ENCODE data around the gene SLC13A5.

The SLC13A5 gene

GRCh38 chr17:6761779-6762178, 48.6 kb upstream of the SLC13A5 start:
- Histone ChIP-seq H3K4me3 (ENCODE audit: low read depth, low read length) (no peak overlapping the region), H3K9me3 (ENCODE audit: control insufficient read depth, insufficient read depth, low read depth, low read length) (no peaks in the 10 kb centered on the region), H3K4me1 (ENCODE audit: control insufficient read depth, insufficient read depth, low read length) (no peaks in the 10 kb centered on the region), H3K27ac (ENCODE audit: extremely low read depth, low read depth, low read length) (no peak overlapping the region), H3K36me3 (ENCODE audit: control insufficient read depth in 2 of 2, insufficient read depth in 1 of 2, low read length in 2 of 2) (no peaks in the 10 kb centered on the region)
- no peak for TF ChIP-seq ZNF16 (tag by site-specific recombination; IDR thresholded peaks at IDR 0.05; ENCODE audit: low read depth)
- TF ChIP-seq BCL6B (tag by site-specific recombination; IDR thresholded peaks at IDR 0.05): no peak
- no peak for TF ChIP-seq ZNF239 (tag by site-specific recombination; IDR thresholded peaks at IDR 0.05)
- TF ChIP-seq ZNF600 (tag by site-specific recombination; IDR thresholded peaks at IDR 0.05): no peak
- POLR2A ChIA-PET: no interaction called here
- CTCF ChIA-PET: no interaction called here

GRCh38 chr17:6757747-6758146, 44.6 kb upstream of the SLC13A5 start:
- ChIA-PET CTCF (no interaction called here), POLR2A (no interaction called here)
- no peaks in the 10 kb centered on the region for H3K9me3 ChIP-seq (ENCODE audit: control insufficient read depth, insufficient read depth, low read depth, low read length)
- no peaks in the 10 kb centered on the region for H3K36me3 ChIP-seq (ENCODE audit: control insufficient read depth in 2 of 2, insufficient read depth in 1 of 2, low read length in 2 of 2)
- TF ChIP-seq ZNF488 (tag by site-specific recombination; IDR thresholded peaks at IDR 0.05) (no peak), ZNF398 (tag by site-specific recombination; IDR thresholded peaks at IDR 0.05) (no peak), KLF17 (tag by site-specific recombination; IDR thresholded peaks at IDR 0.05) (no peak), ZNF558 (tag by site-specific recombination; IDR thresholded peaks at IDR 0.05) (no peak), ZNF37A (tag by site-specific recombination; IDR thresholded peaks at IDR 0.05) (no peak), ZNF157 (tag by site-specific recombination; IDR thresholded peaks at IDR 0.05) (no peak)
- H3K4me1 ChIP-seq (ENCODE audit: control insufficient read depth, insufficient read depth, low read length): no peaks in the 10 kb centered on the region; the same call in 1 of the 2 replicates
- H3K4me3 ChIP-seq (ENCODE audit: low read depth, low read length): no peak overlapping the region
- H3K27ac ChIP-seq (ENCODE audit: extremely low read depth, low read depth, low read length): no peak overlapping the region

- H3K9me3 ChIP-seq (ENCODE audit: control insufficient read depth, insufficient read depth, low read depth, low read length): no peaks in the 10 kb centered on the region
- no peak overlapping the region for H3K27ac ChIP-seq (ENCODE audit: extremely low read depth, low read depth, low read length)
- no peaks in the 10 kb centered on the region; the same call in 1 of the 2 replicates for H3K4me1 ChIP-seq (ENCODE audit: control insufficient read depth, insufficient read depth, low read length)
- H3K36me3 ChIP-seq (ENCODE audit: control insufficient read depth in 2 of 2, insufficient read depth in 1 of 2, low read length in 2 of 2): no peaks in the 10 kb centered on the region
- ChIA-PET CTCF (no interaction called here), POLR2A (no interaction called here)
- no peak overlapping the region for H3K4me3 ChIP-seq (ENCODE audit: low read depth, low read length)
- TF ChIP-seq ZNF629 (tag by site-specific recombination; IDR thresholded peaks at IDR 0.05) (no peak), ZFP69B (tag by site-specific recombination; IDR thresholded peaks at IDR 0.05) (no peak), ZBTB10 (tag by site-specific recombination; IDR thresholded peaks at IDR 0.05) (no peak), ZNF174 (tag by site-specific recombination; IDR thresholded peaks at IDR 0.05) (no peak), ZNF404 (tag by site-specific recombination; IDR thresholded peaks at IDR 0.05) (no peak), ZNF433 (tag by site-specific recombination; IDR thresholded peaks at IDR 0.05; ENCODE audit: low read depth) (no peak), ZNF19 (tag by site-specific recombination; IDR thresholded peaks at IDR 0.05; ENCODE audit: low read depth) (no peak), ZNF610 (tag by site-specific recombination; IDR thresholded peaks at IDR 0.05; ENCODE audit: borderline replicate concordance) (no peak), HOXA7 (CRISPR knock-in tag; IDR thresholded peaks at IDR 0.05; ENCODE audit: borderline replicate concordance) (no peak), ZNF521 (tag by site-specific recombination; IDR thresholded peaks at IDR 0.05) (no peak), ZNF48 (tag by site-specific recombination; IDR thresholded peaks at IDR 0.05) (no peak), ZNF623 (tag by site-specific recombination; IDR thresholded peaks at IDR 0.05) (no peak), ZNF626 (tag by site-specific recombination; IDR thresholded peaks at IDR 0.05) (no peak), HOXD13 (CRISPR knock-in tag; IDR thresholded peaks at IDR 0.05; ENCODE audit: borderline replicate concordance) (no peak), GLIS1 (tag by site-specific recombination; IDR thresholded peaks at IDR 0.05) (no peak), ZNF658 (tag by site-specific recombination; IDR thresholded peaks at IDR 0.05) (no peak)
Observed at GRCh38 chr17:6756425-6757031, 43.4 kb upstream of the SLC13A5 start.

Measured in HEK293 (cell line).